VCaP (cell line): ENCODE results near the gene KIF26A.

Source experiments
- H3K27ac ChIP-seq: fragments of 450-650 bp; 2 replicates; pipeline ENCODE4 v1.5.1; 2017
- CTCF ChIP-seq: fragments of 450-650 bp; conservative IDR thresholded peaks from 2 replicates; pipeline ENCODE4 v1.5.1; 2017; ENCODE audit warnings: mild to moderate bottlenecking, moderate library complexity

The KIF26A gene

GRCh38 chr14:104164041-104164440 lies 25.7 kb downstream of the KIF26A start:
- no peak for TF ChIP-seq CTCF
- H3K27ac ChIP-seq: no peak overlapping the region

- H3K27ac ChIP-seq: no peak overlapping the region
- no peak for TF ChIP-seq CTCF
Observed at GRCh38 chr14:104164512-104164911, 26.1 kb downstream of the KIF26A start.

- TF ChIP-seq CTCF: no peak
- no peak overlapping the region for H3K27ac ChIP-seq
Observed at GRCh38 chr14:104166698-104167097, 28.3 kb downstream of the KIF26A start.

GRCh38 chr14:104168603-104169002 lies 30.2 kb downstream of the KIF26A start:
- H3K27ac ChIP-seq: no peak overlapping the region
- no peak for TF ChIP-seq CTCF

- no peak for TF ChIP-seq CTCF
- no peak overlapping the region for H3K27ac ChIP-seq
Observed at GRCh38 chr14:104169005-104169698, 30.8 kb downstream of the KIF26A start.

- TF ChIP-seq CTCF: no peak
- H3K27ac ChIP-seq: no peak overlapping the region
Observed at GRCh38 chr14:104169699-104170479, 31.5 kb downstream of the KIF26A start.

- no peak for TF ChIP-seq CTCF
- H3K27ac ChIP-seq: no peak overlapping the region
Observed at GRCh38 chr14:104171029-104171697, 32.8 kb downstream of the KIF26A start.
